ENCODE measurements around the gene C1orf226.

The C1orf226 gene

DNA sequence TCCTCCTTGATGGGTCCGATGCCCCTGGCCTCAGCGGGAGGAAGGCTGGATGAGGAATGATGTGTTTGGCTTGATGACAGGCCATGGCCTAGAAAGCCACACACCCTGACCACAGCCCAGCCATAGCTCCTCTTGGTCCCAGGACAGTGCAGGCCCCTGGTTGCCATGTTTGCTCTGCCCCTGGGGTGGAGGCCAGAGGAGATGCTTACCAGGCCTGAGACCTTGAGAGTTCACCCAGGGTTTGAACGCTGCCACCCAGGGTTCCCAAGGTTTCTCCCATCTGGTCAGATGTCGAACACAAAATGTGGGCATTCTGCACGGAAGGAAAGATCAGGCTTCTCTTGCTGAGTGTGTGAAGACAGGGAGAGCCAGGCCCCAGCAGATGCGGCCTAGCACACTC, 2.6 kb downstream of the C1orf226 start:
- no peak for DNase-seq (ENCODE audit: low read depth in 1 of 2, low spot score in 1 of 2)

DNA sequence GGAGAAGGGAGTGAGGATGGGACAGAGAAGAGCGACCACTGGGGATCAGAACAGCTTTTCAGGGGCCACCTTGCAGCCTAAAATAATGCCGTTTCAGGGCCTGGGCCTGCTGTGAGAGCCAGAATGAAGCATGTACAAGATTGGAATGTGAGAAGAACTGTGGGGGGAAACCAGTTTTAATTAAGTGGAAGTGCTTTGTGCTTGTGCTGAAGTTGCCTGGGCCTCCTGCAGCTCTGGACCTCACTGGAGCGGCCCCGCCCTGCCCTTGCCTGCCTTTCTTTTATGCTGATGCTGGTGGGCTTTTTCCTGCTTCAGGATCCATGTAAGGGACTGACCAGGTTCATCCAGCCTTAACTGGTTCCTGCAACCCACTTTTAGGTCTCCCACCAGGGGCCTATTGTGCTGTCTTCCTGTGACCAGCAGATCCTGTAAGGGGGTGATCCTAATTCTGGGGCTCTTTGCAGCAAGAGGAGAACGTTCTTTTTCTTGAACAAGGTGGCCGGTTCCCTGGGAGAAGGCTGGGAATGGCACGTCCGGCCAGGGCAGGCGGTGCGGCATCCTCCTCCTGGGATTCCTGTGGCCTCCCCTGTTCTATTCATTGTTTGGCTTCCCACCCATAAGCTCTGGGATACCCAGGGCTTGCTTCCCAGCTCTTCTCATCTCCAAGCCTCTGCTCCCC, 3.2 kb downstream of the C1orf226 start:
- DNase-seq (ENCODE audit: low read depth in 1 of 2, low spot score in 1 of 2): no peak

DNA sequence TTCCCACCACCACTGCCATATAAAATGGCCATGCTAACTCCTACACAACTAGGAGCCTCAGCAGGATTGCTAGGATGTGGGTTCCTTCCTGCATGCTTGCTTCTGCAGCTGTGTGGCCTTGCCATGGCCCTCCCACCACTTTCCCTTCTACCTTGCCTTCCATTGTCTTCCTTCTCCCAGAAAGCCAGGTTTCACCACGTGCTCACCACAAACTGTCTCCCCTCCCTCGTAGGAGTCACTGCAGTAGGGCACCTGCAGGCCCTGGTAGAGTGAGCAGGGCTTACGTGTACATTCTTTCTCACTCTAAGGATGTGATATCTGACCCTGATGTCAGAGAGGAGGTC, 3.7 kb downstream of the C1orf226 start:
- no peak for DNase-seq (ENCODE audit: low read depth in 1 of 2, low spot score in 1 of 2)

DNA sequence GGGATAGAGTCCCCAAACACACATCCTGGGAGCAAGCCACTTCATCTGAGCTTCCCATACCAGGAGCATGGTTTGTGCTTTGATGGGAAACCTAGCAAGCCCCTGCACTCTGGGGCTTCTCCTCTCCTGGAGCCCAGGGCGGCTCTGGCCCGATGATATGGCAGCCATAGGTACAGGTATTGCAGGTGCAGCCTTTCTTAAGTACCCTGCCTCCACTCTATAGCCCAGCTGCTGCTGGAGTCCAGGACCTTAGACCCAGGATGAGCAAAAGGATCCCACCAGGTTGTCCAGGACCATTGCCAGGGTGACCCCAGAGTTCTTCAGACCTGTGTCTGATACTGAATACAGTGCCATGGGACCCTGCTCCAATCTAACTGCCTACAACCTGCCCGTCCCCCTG, 4.2 kb downstream of the C1orf226 start:
- no peak for DNase-seq (ENCODE audit: low read depth in 1 of 2, low spot score in 1 of 2)

DNA sequence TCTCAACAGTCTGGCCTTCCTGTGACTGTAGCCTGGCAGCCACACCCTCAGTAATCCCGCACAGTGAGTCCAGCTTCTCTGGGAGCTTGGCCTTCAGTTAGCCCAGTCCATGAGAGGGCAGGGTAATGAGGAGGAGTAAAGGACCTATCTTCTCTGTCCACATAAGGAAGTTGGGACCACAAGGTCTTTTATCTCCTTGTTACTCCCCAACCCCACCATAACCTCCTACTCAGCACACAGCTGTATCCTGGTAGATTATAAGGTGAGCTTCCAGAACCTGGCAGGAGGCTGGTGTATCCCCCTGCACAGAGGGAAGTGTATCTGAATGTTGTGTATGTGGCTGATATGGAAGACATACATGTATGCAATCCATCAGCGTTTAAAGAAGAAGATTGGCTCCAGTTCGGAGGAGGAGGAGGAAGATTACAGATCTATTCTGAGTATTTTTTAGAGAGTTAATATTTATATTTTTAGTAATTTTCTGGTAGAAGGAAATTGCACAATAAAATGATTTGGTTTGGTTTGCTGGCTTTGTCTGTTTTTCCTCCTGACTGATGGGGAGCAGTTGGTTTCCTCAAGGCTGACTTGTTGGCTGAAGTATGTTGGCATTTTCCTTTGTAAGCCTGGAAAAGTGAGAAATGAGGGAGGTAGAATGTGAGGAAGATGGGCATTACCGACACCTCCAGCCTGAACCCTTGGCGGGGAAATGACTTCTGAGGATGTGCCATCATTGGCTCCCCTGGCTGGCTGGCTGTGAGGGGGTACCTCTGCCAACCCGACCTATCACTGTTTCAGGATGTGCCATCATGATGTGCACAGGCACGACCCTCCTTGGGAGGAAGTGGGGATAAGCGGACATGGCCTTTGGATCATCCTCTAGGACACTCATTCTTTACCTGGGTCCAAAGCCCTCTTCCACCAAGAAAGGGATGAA, 5.0 kb downstream of the C1orf226 start:
- DNase-seq (ENCODE audit: low read depth in 1 of 2, low spot score in 1 of 2): no peak

DNA sequence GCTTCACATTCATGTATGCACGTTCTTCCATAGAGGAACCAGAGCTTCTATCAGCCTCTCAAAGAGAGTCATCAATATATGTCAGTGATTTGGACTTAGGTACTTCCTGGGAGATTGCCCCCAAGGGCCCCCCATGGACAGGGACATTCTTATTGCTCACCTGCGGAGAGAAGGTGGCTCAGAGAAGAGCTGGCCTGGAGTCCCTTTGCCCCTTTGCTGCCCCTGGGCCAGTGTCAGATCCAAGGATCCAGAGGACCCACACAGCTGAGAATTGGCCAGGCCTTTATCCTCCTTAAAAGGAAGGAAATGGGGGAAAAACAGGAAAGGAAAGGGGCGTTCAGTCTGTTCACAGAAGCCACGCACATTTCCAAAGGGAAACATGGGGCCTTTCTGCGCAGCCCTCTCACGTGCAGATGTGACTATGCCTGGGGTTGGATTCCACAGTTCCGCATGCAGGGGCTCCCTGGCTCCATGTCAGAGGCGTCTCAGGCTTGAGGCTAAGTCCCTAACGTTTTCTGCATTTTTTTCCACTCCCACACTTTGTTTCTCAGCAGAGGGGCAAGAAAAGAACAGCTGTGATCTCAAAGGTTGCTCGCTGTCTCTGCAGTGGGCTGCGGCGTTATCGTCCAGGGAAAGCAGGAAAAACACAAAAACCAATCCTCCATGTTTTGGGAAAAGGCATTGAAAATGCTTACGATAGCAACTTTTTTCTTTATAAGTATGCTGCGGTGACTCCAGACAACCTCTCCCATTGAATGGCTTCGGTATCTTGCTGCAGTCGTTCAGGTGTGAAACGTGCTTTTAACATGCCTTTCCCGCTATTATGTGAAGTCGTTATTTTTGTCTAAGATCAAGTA, 5.9 kb downstream of the C1orf226 start:
- no peak for DNase-seq (ENCODE audit: low read depth in 1 of 2, low spot score in 1 of 2)

DNA sequence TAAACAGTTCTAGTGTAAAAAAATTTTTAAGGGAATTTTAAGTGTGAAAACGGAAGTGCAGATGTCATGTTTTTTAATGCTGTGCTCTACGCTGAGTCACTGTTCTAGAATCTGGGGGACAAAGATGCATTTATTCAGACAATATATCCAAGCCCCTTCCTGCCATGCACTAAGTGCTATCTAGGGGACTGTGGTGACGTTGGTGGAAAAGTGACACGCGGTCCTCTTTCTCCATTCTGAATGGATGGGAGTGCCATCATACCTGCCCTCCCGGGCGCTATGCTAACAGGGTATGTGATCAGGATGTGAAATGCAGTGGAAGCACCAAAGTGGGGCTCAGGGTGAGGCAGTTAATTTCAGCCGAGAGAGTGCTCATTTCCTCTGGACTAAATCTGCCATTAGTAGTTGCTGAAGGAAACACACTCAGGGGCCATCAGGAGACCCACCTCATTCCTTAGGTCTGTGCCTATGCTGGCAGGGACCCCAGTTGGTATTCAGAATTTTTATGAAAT, 6.6 kb downstream of the C1orf226 start:
- DNase-seq (ENCODE audit: low read depth in 1 of 2, low spot score in 1 of 2): no peak

DNA sequence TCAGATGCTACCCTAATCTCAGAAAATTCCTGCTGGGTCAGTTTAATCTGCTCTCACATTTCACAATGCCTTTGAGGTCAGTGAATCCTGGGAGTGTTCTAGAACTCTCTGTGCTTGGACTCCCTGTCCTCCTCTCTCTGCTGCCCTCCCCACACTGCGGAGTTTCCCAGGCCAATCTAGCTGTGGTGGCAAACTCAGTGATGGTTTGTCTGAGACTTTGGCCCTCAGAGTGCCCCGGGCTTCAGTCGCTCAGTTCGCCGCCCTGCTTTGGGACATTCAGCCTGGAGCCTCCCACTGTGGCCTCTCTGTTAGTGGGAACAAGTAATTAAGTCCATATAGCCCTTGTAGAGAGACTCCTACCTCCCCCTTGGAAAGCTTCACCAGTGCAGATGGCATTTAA, 7.1 kb downstream of the C1orf226 start:
- no peak for DNase-seq (ENCODE audit: low read depth in 1 of 2, low spot score in 1 of 2)

DNA sequence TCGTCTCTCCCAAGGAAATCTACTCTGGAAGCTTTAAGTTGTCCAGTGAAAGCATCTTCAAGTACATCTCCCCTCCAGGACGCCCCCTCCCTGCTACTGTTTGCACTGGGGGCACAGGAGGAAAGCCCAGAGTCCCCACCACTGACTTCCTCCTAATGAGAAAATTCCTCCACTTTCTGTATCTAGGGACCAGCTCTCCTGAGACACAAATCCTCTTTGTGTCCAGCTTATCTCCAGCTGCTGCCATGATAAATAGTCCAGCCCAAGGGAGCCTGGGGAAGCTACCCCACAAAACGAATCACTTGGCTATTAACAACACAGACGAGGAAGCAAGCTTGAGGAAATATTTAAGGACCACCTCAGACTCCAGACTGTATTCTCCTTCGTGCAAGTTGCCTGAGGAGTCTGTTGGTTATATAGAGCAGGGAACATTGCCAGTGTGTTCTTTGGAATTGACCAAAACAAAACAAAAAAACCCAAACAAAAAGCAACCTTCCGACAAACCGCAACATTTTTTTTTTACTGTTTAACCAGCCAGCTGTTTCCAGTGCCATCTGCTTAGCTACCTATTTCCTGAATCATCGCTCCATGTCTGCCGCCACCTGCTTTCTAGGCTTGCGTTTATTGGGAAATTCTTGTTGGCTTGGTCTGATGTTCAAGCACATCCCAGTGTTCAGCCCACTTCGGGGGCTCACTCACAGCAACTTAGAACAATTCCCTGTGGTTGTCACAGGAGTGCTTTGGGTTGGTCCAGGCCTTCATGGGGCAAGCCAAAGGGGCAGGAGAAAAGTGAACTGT, 7.7 kb downstream of the C1orf226 start:
- DNase-seq (ENCODE audit: low read depth in 1 of 2, low spot score in 1 of 2): no peak

DNA sequence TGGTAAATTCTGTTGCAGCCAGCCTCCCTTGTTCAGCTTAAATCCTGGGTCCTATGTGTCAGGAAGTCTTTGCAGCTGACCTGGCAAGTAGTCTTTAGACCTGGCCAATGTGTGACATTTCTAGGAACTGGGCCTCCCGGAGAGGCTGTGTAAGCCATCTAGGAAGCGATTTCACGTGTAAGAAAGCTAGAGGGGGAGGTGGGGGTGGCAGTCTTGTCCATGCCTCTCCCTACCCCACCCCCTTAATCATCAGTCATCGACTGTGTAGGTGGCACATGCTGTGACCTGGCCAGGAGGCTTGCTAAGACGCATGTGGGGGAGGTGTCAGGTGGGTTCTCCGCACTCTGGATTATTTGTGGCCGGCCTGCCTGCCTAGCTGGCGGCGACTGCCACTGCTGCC, 8.4 kb downstream of the C1orf226 start:
- DNase-seq (ENCODE audit: low read depth in 1 of 2, low spot score in 1 of 2): no peak

DNA sequence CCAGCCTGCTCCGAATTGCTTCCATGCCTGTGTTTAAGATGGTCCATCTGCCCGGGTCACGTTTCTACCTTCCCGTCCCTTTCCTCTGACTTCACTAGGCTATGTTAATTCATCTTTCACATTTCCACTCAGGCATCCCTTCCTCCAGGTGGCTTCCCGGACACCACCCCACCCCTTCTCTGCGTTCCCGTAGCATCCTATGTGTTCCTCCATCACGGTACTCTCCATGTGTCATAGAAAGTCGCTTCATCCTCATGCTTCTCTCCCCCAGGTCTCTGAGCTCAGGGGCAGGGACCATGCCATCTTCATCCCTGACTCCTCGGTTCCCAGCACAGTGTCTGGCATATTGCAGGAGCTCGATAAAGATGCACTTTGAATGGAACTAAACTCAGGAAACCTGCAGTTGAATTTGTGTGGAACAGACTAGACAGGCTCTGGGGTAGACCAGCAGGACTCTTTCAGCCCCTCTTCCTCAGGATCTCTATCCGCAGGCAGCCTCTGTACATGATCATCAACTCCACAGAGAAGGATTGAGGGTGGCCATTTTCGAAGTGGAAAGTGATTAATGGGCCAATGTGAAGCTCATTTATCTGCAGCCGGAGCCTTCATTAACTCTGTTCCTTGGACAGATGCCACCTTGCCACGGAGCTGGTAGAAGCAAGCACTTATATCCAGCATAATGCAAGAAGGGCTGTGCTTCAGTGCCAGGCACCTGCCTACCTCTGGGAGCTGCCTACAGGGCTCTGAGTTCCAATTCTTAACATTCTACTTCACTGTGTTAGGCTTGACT, 9.1 kb downstream of the C1orf226 start:
- DNase-seq (ENCODE audit: low read depth in 1 of 2, low spot score in 1 of 2): no peak

DNA sequence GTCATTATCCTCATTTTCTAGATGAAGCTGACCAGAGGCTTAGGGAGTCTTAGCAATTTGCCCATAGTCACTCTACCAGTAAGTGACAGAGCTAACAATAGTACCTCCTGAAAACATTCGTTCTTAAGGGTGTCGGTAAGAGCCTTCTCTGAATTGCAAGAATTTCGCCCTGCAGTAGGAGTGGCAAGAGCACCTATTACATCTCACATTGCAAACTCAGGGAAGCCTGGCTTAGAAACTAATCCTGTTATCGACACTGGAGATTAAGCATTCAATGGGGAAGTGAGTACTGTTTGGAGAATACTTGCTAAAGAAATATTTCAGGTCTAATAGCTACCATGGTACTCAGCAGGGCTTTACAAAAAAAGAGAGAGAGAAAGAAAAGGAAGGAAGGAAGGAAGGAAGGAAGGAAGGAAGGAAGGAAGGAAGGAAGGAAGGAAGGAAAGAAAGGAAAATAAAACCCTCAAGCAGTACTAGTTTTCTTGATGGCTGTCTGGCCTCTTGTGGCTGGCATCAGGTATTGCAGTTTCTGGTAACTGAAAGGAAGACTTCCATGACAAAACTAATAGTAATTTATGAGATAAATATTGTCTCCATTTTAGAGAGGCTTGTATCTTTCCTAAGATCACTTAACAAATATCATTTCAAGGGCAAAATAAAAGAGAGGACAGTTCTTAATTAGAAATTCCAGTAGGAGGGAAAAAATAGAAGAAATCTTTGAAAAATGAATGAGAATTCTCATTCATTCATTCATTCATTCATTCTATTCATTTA, 10.4 kb downstream of the C1orf226 start:
- DNase-seq (ENCODE audit: low read depth in 1 of 2, low spot score in 1 of 2): no peak

DNA sequence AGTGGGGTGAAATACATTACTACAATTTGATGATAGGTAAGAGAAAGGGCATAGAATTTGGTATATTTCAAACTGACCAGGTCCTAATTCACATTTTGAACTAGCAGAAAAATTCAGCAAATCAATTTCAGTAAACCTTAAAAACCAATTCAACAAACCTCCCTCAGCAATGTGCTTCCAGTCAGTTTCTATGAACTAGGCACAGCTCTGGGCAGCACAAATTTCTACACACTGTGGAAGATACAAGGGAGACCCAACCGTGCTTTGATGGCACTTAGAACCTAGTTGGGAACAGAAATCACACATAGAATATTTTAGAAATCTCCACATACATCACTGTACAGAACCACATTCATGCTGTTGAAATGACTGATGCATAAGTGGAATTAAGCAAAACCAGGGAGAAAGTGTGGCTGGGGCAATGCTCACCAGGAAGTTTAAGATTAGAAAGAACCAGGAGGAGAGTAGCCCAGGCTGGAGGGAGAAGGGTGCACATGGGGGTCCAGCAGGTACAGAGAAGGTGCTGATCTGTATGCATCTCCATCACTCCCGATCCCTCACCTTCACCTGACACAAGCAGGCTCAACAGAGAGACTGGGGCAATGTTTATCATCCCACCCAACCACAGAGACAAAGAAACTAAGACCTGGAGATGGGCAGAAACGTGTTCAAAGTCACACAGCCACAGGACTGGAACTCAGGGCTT, 14.8 kb downstream of the C1orf226 start:
- no peak for DNase-seq (ENCODE audit: low read depth in 1 of 2, low spot score in 1 of 2)

DNA sequence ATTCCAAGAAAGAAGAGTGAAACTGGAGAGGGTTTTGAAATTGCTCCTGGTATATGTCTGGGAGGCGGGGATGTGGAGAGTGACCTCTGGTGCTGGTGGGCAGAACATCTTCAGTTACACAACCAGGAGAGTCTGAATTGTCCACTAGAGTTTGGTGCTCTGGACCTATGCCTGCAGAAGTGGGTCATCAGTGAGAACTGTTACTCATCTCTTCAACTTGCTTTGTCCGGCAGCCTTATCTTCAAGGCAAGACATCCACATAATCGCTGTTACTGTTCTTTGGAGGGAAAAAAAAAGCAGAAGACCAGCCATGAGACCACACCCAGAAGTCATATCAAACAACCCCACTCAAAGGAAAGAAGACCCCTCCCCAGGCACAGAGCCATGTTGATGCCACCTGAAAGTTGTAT, 15.5 kb downstream of the C1orf226 start:
- no peak for DNase-seq (ENCODE audit: low read depth in 1 of 2, low spot score in 1 of 2)

DNA sequence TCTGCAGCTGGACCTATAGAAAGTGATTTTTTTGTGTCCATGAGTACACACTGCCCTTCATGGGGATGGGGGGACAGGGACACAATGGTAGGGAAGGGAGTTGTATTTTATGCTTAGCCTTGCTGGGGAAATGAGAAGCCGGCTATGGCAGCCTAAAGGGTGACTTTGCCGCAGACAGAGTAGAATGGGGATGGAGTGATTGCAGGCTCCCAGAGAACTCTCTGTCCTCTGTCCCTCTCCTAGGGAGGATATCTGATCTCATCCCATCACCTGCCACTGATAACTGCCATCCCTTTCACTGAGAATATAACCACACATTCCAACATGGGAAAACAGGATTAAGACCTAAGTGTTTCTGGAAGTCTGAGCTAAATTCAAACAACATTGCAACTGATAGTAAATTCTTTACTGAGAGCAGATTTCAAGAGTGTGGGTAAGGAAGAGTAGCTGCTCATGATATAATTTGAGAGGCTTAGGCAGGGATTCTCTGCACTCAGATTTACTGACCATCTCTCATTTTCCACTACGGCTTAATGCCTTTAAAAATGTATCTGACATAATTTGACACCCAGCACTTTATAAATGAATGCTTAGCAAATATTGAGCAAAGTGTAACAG, 16.5 kb downstream of the C1orf226 start:
- DNase-seq (ENCODE audit: low read depth in 1 of 2, low spot score in 1 of 2): no peak

DNA sequence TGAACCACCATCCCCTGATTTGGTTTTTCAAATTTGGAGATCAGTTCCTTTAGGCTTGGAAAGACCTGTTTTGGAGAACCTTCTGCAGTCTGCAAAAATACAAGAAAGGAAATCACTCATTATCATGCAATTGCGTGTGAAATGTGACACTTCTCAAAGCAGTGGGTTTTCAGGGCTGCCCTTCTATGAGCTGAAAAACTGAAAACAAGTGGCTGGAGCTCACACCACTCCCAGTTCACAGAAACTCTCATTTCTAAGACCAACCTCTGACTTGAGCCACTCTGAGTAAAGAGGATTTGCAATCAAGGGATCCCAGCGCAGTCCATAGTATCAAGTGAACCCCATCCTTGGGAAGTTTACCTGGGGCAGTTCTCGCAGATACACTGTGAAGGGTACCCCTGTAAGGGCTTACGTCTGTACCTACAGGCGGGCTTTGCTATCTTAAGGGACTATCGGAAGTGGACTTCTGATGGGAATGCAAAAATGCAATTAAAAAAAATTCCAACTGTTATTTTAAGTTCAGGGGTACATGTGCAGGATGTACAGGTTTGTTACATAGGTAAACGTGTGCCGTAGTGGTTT, 17.6 kb downstream of the C1orf226 start:
- DNase-seq (ENCODE audit: low read depth in 1 of 2, low spot score in 1 of 2): no peak

DNA sequence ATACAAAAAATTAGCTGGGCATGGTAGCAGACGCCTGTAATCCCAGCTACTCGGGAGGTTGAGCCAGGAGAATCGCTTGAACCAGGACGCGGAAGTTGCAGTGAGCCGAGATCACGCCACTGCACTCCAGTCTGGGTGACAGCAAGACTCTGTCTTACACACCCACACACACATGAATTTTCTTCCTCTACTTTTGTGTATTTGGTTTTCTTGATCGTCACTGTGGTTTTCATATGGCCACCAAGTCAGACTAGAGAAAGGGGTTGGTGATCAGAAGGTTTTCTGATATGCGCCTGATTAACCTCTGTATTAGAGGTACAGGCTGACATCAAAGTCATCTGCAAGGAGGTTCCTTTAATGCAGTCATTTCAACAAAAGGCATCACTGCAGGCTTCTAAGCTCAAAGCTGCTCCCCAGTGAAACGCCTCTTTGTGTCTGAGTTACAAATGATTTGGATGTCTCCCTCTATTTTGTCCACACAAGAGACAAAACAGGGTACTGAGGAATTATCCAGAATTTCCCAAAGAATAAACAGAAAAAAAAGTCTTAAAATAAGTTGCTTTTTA, 19.3 kb downstream of the C1orf226 start:
- no peak for DNase-seq (ENCODE audit: low read depth in 1 of 2, low spot score in 1 of 2)
